HepG2 (cell line): ENCODE results near the gene TTC28. TPM values are rescaled to one million over a fixed set of nuclear protein-coding genes. Genes with fewer than 3 reads are reported as not detected.
A peak's percentile ranks its signal among the peaks of the same experiment; 100 is the strongest.

Experiments used
- CHD2 ChIP-seq: IDR thresholded peaks from 2 replicates; pipeline ENCODE4 v1.6.1; 2011; ENCODE audit warnings: low read depth, low read length, improper control_type of control experiment
- DNMT1 ChIP-seq: sonication (generic); formaldehyde crosslinking; IDR thresholded peaks from 2 replicates; pipeline ENCODE4 v1.5.1; 2020; ENCODE audit warnings: mild to moderate bottlenecking, missing genetic modification reagents
- GPN1 ChIP-seq: sonication (generic); formaldehyde crosslinking; IDR thresholded peaks from 2 replicates; pipeline ENCODE4 v1.5.1; 2020; ENCODE audit warnings: missing genetic modification reagents, borderline replicate concordance
- HIC2 ChIP-seq: sonication (generic); formaldehyde crosslinking; IDR thresholded peaks from 2 replicates; pipeline ENCODE4 v1.9.0; 2022; ENCODE audit warnings: low read depth, missing genetic modification reagents
- HOXA7 ChIP-seq: sonication (generic); formaldehyde crosslinking; IDR thresholded peaks from 2 replicates; pipeline ENCODE4 v1.8.1; 2022; ENCODE audit warnings: mild to moderate bottlenecking, missing genetic modification reagents, moderate library complexity
- KDM1A ChIP-seq: IDR thresholded peaks from 2 replicates; pipeline ENCODE4 v1.6.1; 2016; ENCODE audit warnings: missing compliant biosample characterization
- MEF2D ChIP-seq: sonication (generic); formaldehyde crosslinking; IDR thresholded peaks from 2 replicates; pipeline ENCODE4 v1.5.1; 2020; ENCODE audit warnings: mild to moderate bottlenecking, missing genetic modification reagents
- SOX5 ChIP-seq: IDR thresholded peaks from 2 replicates; pipeline ENCODE4 v1.6.1; 2016; ENCODE audit warnings: borderline replicate concordance
- SRF ChIP-seq: IDR thresholded peaks from 2 replicates; pipeline ENCODE4 v1.6.1; 2011; ENCODE audit warnings: mild to moderate bottlenecking, low read depth, low read length, moderate library complexity
- THRA ChIP-seq: sonication (generic); formaldehyde crosslinking; IDR thresholded peaks from 2 replicates; pipeline ENCODE4 v1.4.0; 2020; ENCODE audit warnings: missing genetic modification reagents, borderline replicate concordance
- USF2 ChIP-seq, 2 experiments: sonication (generic) in 1 of 2; formaldehyde crosslinking in 1 of 2; IDR thresholded peaks; 2 replicates each; pipeline versions ENCODE4 v1.5.1 to v1.6.1; 2011 to 2020; ENCODE audit warnings: borderline replicate concordance in 1 of 2, low read depth in 1 of 2, low read length in 1 of 2, mild to moderate bottlenecking in 1 of 2, missing genetic modification reagents in 1 of 2, moderate library complexity in 1 of 2
- YY1 ChIP-seq: IDR thresholded peaks from 2 replicates; pipeline ENCODE4 v1.6.1; 2011; ENCODE audit warnings: low read length, low read depth, moderate library complexity, mild to moderate bottlenecking; ENCODE audit not compliant: insufficient read depth, insufficient replicate concordance
- ZNF205 ChIP-seq: IDR thresholded peaks from 2 replicates; pipeline ENCODE4 v1.6.1; 2018; ENCODE audit warnings: missing biosample characterization, missing genetic modification reagents
- ZNF232 ChIP-seq: sonication (generic); formaldehyde crosslinking; IDR thresholded peaks from 2 replicates; pipeline ENCODE4 v1.4.0; 2020; ENCODE audit warnings: missing genetic modification reagents, borderline replicate concordance
- ZNF362 ChIP-seq: sonication (generic); formaldehyde crosslinking; IDR thresholded peaks from 2 replicates; pipeline ENCODE4 v1.4.0; 2020; ENCODE audit warnings: missing genetic modification reagents, mild to moderate bottlenecking, borderline replicate concordance
- ZNF614 ChIP-seq: IDR thresholded peaks from 2 replicates; pipeline ENCODE4 v1.6.1; 2018; ENCODE audit warnings: missing biosample characterization, missing genetic modification reagents, inconsistent platforms, borderline replicate concordance
- polyA plus RNA-seq, 8 experiments: library from polyadenylated mRNA; depleted of rRNA in 3 of 8; stranded (reverse) in 7 of 8; unstranded in 1 of 8; fragments of >200 nt; fragmentation: Illumina TruSeq in 4 of 8; extraction: Trizol in 4 of 8; gene quantifications; 2 replicates each; pipeline versions ENCODE4 v1.2.1 to v1.2.3, GENCODE V29; 2011 to 2016; ENCODE audit warnings: low read depth in 4 of 8, missing spikeins in 1 of 8, mixed read lengths in 1 of 8; ENCODE audit not compliant: insufficient read depth in 1 of 8
- total RNA-seq, 5 experiments: library from RNA; depleted of rRNA; stranded (reverse); fragments of >200 nt; fragmentation: Illumina TruSeq; extraction: Trizol; gene quantifications; 2 replicates each; pipeline ENCODE4 v1.2.3, GENCODE V29; 2016; ENCODE audit warnings: low read depth in 1 of 5
- TF ChIP-seq, protein P1 (sequence below): sonication (generic); formaldehyde crosslinking; IDR thresholded peaks from 2 replicates; pipeline ENCODE4 v1.5.0; 2020; ENCODE audit warnings: missing genetic modification reagents
- TF ChIP-seq, protein P2 (sequence below): sonication (generic); formaldehyde crosslinking; IDR thresholded peaks from 2 replicates; pipeline ENCODE4 v1.4.0; 2020; ENCODE audit warnings: mild to moderate bottlenecking, missing genetic modification reagents

The TTC28 gene
- total and polyA plus RNA-seq, 2 of the 13 experiments (the other 11 are each of a cell fraction or from before 2014, with no cell fraction given) = 4.2 to 13.1 TPM

GRCh38 chr22:28711820-28712777 is 32.5 kb upstream of the TTC28 start (continued):
- TF ChIP-seq HIC2 (CRISPR knock-in tag) = no peak
- TF ChIP-seq, protein P1, sequence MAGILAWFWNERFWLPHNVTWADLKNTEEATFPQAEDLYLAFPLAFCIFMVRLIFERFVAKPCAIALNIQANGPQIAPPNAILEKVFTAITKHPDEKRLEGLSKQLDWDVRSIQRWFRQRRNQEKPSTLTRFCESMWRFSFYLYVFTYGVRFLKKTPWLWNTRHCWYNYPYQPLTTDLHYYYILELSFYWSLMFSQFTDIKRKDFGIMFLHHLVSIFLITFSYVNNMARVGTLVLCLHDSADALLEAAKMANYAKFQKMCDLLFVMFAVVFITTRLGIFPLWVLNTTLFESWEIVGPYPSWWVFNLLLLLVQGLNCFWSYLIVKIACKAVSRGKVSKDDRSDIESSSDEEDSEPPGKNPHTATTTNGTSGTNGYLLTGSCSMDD (CRISPR knock-in tag) = no peak
- no peak for TF ChIP-seq MEF2D (CRISPR knock-in tag)
- no peak for TF ChIP-seq DNMT1
- no peak for TF ChIP-seq HOXA7 (CRISPR knock-in tag)
- TF ChIP-seq ZNF232 (CRISPR knock-in tag) = no peak
- no peak for TF ChIP-seq USF2 (IDR thresholded peaks at IDR 0.05; ENCODE audit: low read depth, low read length)
- TF ChIP-seq USF2 (CRISPR knock-in tag; IDR thresholded peaks at IDR 0.05; ENCODE audit: borderline replicate concordance) = no peak
- peak; percentile 71; the same call in 1 of the 2 replicates for TF ChIP-seq SOX5
- TF ChIP-seq GPN1 = no peak
- 0 out of 2 replicates have a peak, but pooled peaks have one; percentile 5 for TF ChIP-seq THRA (CRISPR knock-in tag)
- peak; percentile 45; the same call in 1 of the 2 replicates for TF ChIP-seq ZNF362 (CRISPR knock-in tag)
- TF ChIP-seq ZNF614 (CRISPR knock-in tag) = 0 out of 2 replicates have a peak, but pooled peaks have one; percentile 36
- no peak for TF ChIP-seq CHD2
- TF ChIP-seq, protein P2, sequence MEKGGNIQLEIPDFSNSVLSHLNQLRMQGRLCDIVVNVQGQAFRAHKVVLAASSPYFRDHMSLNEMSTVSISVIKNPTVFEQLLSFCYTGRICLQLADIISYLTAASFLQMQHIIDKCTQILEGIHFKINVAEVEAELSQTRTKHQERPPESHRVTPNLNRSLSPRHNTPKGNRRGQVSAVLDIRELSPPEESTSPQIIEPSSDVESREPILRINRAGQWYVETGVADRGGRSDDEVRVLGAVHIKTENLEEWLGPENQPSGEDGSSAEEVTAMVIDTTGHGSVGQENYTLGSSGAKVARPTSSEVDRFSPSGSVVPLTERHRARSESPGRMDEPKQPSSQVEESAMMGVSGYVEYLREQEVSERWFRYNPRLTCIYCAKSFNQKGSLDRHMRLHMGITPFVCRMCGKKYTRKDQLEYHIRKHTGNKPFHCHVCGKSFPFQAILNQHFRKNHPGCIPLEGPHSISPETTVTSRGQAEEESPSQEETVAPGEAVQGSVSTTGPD (CRISPR knock-in tag) = no peak
- TF ChIP-seq SRF = no peak
- TF ChIP-seq KDM1A (CRISPR knock-in tag) = no peak
- TF ChIP-seq ZNF205 = no peak
- no peak for TF ChIP-seq YY1
